NT2/D1 (cell line): ENCODE results near the gene FITM1.
"Not testable (repeated sequence)": the region's sequence is repeated elsewhere in the genome, so short reads cannot be mapped to it uniquely, and the experiment has no call there.

Experiments
- DNase-seq: peaks from one replicate; pipeline ENCODE4 v3.0.0-alpha.2; 2011; ENCODE audit warnings: low read depth, low spot score
- H3K27me3 ChIP-seq: 2 replicates; pipeline ENCODE4 v1.6.0; 2011; ENCODE audit warnings: mild to moderate bottlenecking; ENCODE audit not compliant: insufficient read length, insufficient read depth
- H3K36me3 ChIP-seq: 2 replicates; pipeline ENCODE4 v1.6.1; 2011; ENCODE audit warnings: mild to moderate bottlenecking, low read length, mixed read lengths; ENCODE audit not compliant: insufficient read depth, insufficient read length
- H3K4me1 ChIP-seq: 2 replicates; pipeline ENCODE4 v1.5.1; 2011; ENCODE audit not compliant: insufficient read depth, insufficient read length
- H3K4me3 ChIP-seq: 2 replicates; pipeline ENCODE4 v1.5.1; 2011; ENCODE audit warnings: low read depth; ENCODE audit not compliant: insufficient read length
- H3K9ac ChIP-seq: 2 replicates; pipeline ENCODE4 v1.6.0; 2011; ENCODE audit warnings: low read depth; ENCODE audit not compliant: insufficient read length
- H3K9me3 ChIP-seq: 2 replicates; pipeline ENCODE4 v1.5.1; 2011; ENCODE audit warnings: mild to moderate bottlenecking, low read length; ENCODE audit not compliant: insufficient read depth
- SUZ12 ChIP-seq: IDR thresholded peaks from 2 replicates; pipeline ENCODE4 v1.6.1; 2011; ENCODE audit not compliant: insufficient read length, insufficient read depth; ENCODE audit errors: extremely low read depth
- YY1 ChIP-seq: IDR thresholded peaks from 2 replicates; pipeline ENCODE4 v1.6.1; 2011; ENCODE audit not compliant: insufficient read length, insufficient read depth
- ZNF274 ChIP-seq: IDR thresholded peaks from 2 replicates; pipeline ENCODE4 v1.6.1; 2011; ENCODE audit warnings: mild to moderate bottlenecking, low read depth, low read length

Gene FITM1

GRCh38 chr14:24100197-24100981 lies 30.1 kb upstream of the FITM1 start:
- Histone ChIP-seq H3K4me3 (no peak overlapping the region), H3K27me3 (no peaks in the 10 kb centered on the region), H3K9ac (no peak overlapping the region), H3K9me3 (no peaks in the 10 kb centered on the region; the same call in 1 of the 2 replicates), H3K4me1 (peaks cover 2% of the 10 kb centered on the region), H3K36me3 (peaks cover 63% of the 10 kb centered on the region)
- no peak for TF ChIP-seq ZNF274
- TF ChIP-seq SUZ12: no peak
- no peak for TF ChIP-seq YY1
- no peak for DNase-seq

- Histone ChIP-seq H3K4me3 (no peak overlapping the region), H3K9ac (no peak overlapping the region), H3K4me1 (no peaks in the 10 kb centered on the region), H3K36me3 (peaks cover 63% of the 10 kb centered on the region), H3K9me3 (no peaks in the 10 kb centered on the region; the same call in 1 of the 2 replicates), H3K27me3 (no peaks in the 10 kb centered on the region)
- DNase-seq: no peak
- TF ChIP-seq ZNF274: no peak
Measured at GRCh38 chr14:24100982-24101494, 29.4 kb upstream of the FITM1 start.

GRCh38 chr14:24102357-24103048 lies 28.0 kb upstream of the FITM1 start:
- no peak overlapping the region for H3K4me3 ChIP-seq
- no peaks in the 10 kb centered on the region for H3K27me3 ChIP-seq
- H3K4me1 ChIP-seq: no peaks in the 10 kb centered on the region
- H3K36me3 ChIP-seq: peaks cover 55% of the 10 kb centered on the region
- TF ChIP-seq SUZ12 (no peak), YY1 (no peak), ZNF274 (no peak)
- DNase-seq: no peak
- H3K9ac ChIP-seq: no peak overlapping the region
- no peaks in the 10 kb centered on the region; the same call in 1 of the 2 replicates for H3K9me3 ChIP-seq

GRCh38 chr14:24103451-24103850 lies 27.0 kb upstream of the FITM1 start:
- Histone ChIP-seq H3K4me1 (no peaks in the 10 kb centered on the region), H3K9me3 (no peaks in the 10 kb centered on the region; the same call in 1 of the 2 replicates), H3K36me3 (peaks cover 49% of the 10 kb centered on the region), H3K9ac (no peak overlapping the region), H3K27me3 (no peaks in the 10 kb centered on the region), H3K4me3 (no peak overlapping the region)
- no peak for DNase-seq
- TF ChIP-seq YY1 (no peak), SUZ12 (no peak), ZNF274 (no peak)

- not testable (repeated sequence) for H3K4me3 ChIP-seq, DNase-seq, H3K9me3 ChIP-seq, H3K27me3 ChIP-seq, H3K9ac ChIP-seq, H3K4me1 ChIP-seq
- H3K36me3 ChIP-seq: peaks cover 28% of the 10 kb centered on the region
Measured at GRCh38 chr14:24105609-24106239, 24.7 kb upstream of the FITM1 start.

- Histone ChIP-seq H3K4me1 (no peaks in the 10 kb centered on the region), H3K9ac (no peak overlapping the region), H3K9me3 (no peaks in the 10 kb centered on the region; the same call in 1 of the 2 replicates), H3K4me3 (no peak overlapping the region), H3K27me3 (no peaks in the 10 kb centered on the region), H3K36me3 (peaks cover 21% of the 10 kb centered on the region)
- TF ChIP-seq SUZ12 (no peak), ZNF274 (no peak), YY1 (no peak)
- DNase-seq: no peak
Measured at GRCh38 chr14:24106672-24107271, 23.7 kb upstream of the FITM1 start.
